ENCODE data around the gene AGGF1.

Gene AGGF1

DNA sequence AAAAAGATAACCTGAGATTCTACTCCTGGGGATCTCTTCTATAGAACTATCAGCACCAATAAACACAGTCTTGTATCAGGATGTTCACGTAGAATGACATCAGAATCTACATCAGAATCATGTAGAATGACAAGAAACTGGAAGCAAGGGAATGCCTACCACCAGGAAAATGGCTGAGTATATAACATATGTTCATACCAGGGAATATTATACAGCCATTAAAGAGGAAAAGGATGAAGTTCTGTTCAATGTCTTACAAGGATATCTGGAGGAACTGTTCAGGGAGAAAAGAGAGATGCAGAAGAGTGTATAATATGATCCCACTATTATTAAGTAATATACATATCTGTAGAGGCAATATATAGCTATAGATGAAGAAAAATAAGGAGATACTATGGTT, 52.1 kb downstream of the AGGF1 start:
- TF ChIP-seq, protein P1, sequence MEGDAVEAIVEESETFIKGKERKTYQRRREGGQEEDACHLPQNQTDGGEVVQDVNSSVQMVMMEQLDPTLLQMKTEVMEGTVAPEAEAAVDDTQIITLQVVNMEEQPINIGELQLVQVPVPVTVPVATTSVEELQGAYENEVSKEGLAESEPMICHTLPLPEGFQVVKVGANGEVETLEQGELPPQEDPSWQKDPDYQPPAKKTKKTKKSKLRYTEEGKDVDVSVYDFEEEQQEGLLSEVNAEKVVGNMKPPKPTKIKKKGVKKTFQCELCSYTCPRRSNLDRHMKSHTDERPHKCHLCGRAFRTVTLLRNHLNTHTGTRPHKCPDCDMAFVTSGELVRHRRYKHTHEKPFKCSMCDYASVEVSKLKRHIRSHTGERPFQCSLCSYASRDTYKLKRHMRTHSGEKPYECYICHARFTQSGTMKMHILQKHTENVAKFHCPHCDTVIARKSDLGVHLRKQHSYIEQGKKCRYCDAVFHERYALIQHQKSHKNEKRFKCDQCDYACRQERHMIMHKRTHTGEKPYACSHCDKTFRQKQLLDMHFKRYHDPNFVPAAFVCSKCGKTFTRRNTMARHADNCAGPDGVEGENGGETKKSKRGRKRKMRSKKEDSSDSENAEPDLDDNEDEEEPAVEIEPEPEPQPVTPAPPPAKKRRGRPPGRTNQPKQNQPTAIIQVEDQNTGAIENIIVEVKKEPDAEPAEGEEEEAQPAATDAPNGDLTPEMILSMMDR (conservative IDR thresholded peaks at IDR 0.05; ENCODE audit: low read depth, low read length): no peak
- no peaks in the 10 kb centered on the region for H3K79me2 ChIP-seq (ENCODE audit: insufficient read depth, low read depth)
- H3K4me2 ChIP-seq: no peak overlapping the region

DNA sequence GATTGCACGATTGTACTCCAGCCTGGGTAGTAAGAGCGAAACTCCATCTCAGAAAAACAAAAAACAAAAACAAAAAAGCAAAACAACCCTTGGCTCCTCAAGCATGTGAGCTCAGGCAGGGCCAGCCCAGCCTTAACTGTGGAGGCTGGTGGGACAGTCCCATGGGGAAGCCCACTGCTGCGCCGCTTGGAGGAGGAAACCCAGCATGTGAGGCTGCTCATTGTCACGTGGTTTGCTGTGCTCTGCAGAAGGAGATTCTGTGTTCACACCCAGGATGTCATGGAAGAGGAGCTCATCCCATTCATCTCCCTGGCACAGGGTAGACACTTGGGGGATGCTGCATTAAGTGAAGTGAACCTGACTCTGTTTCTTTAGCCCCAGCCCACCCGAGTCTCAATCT, 52.9 kb downstream of the AGGF1 start:
- Histone ChIP-seq H3K9ac (no peak overlapping the region), H3K27me3 (ENCODE audit: insufficient read depth, low read depth) (no peaks in the 10 kb centered on the region), H4K20me1 (ENCODE audit: insufficient read depth) (no peaks in the 10 kb centered on the region), H3K79me2 (ENCODE audit: insufficient read depth, low read depth) (no peaks in the 10 kb centered on the region), H3K36me3 (ENCODE audit: insufficient read depth) (no peaks in the 10 kb centered on the region), H3K27ac (no peak overlapping the region), H2AFZ (ENCODE audit: low read depth) (no peak overlapping the region), H3K4me2 (no peak overlapping the region), H3K4me1 (ENCODE audit: low read depth, poor library complexity, severe bottlenecking) (peaks cover 19% of the 10 kb centered on the region), H3K4me3 (IDR thresholded peaks at IDR 0.05; ENCODE audit: insufficient read depth, low read depth, low read length) (no peak overlapping the region)
- TF ChIP-seq, protein P1 (conservative IDR thresholded peaks at IDR 0.05; ENCODE audit: low read depth, low read length): no peak

More for the DNA sequence above, 52.1 kb downstream of the AGGF1 start:
- Histone ChIP-seq H3K27me3 (ENCODE audit: insufficient read depth, low read depth) (no peaks in the 10 kb centered on the region), H3K4me3 (IDR thresholded peaks at IDR 0.05; ENCODE audit: insufficient read depth, low read depth, low read length) (no peak overlapping the region), H2AFZ (ENCODE audit: low read depth) (no peak overlapping the region), H3K36me3 (ENCODE audit: insufficient read depth) (no peaks in the 10 kb centered on the region), H3K9ac (no peak overlapping the region), H3K4me1 (ENCODE audit: low read depth, poor library complexity, severe bottlenecking) (peaks cover 12% of the 10 kb centered on the region), H3K27ac (no peak overlapping the region), H4K20me1 (ENCODE audit: insufficient read depth) (no peaks in the 10 kb centered on the region)

DNA sequence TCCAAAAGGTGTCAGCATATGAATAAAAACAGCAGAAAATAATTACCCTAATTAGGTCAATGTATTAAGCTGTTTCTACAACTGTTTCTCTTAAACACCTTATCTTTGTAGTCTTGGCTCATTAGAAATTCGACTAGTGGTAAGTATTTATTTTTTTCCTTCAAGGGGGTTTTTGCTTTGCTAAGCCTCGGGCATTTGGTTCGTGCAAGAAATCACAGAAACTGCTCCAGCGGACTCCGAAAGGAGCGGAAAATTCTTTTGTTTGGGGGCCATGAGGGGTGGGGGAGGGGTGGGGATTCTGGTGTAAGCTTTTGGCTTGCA, 56.1 kb downstream of the AGGF1 start:
- H3K27ac ChIP-seq: peak overlapping the region; percentile 91
- no peaks in the 10 kb centered on the region for H3K36me3 ChIP-seq (ENCODE audit: insufficient read depth)
- TF ChIP-seq, protein P1 (conservative IDR thresholded peaks at IDR 0.05; ENCODE audit: low read depth, low read length): no peak; the same call in 1 of the 2 replicates
- H3K4me1 ChIP-seq (ENCODE audit: low read depth, poor library complexity, severe bottlenecking): peaks cover 19% of the 10 kb centered on the region
- peak overlapping the region; percentile 94 for H3K9ac ChIP-seq
- no peaks in the 10 kb centered on the region for H3K27me3 ChIP-seq (ENCODE audit: insufficient read depth, low read depth)
- peak overlapping the region; percentile 98 for H2AFZ ChIP-seq (ENCODE audit: low read depth)
- no peaks in the 10 kb centered on the region for H3K79me2 ChIP-seq (ENCODE audit: insufficient read depth, low read depth)
- peak overlapping the region; percentile 64 for H3K4me2 ChIP-seq
- peak overlapping the region; percentile 44 for H3K4me3 ChIP-seq (IDR thresholded peaks at IDR 0.05; ENCODE audit: insufficient read depth, low read depth, low read length)
- H4K20me1 ChIP-seq (ENCODE audit: insufficient read depth): no peaks in the 10 kb centered on the region

DNA sequence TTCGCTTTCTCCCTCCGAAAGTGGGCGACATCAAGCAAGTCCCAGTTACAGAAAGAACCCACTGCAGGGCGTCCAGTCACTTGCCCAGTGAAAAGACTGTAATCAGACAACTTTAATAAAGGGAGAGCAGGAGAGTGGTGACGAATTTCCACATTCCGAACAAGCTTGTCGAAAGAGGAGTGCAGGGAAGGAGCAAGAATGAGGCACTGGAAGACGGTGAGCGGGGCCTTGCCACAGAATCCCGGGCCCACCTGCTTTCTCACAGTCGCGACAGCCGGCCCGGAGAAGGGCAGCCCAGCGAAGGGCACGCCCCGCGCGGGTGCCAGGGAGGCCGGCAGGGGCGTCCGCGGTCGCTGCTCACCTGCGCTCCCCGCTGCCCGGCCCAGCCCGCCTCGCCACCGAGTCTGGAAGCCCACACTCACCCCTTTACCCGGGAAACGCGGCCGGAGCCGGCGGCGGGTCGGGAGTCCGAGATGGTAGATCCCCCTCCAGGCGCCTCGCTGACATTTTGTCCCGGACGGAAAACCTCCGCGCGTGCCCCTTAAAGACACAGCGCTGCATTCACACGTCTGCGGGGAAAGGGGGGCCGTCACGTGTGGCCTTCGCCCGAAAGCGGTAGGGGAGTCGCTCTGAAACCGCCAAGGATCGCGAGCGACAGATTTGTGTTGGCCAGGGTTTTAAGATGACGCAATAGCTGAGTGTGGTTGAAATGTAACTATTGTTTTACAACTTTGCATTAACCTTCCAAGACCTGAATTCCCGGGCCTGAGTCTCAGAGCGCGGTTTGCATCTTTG, 56.7 kb downstream of the AGGF1 start, which contains the start of gene ZBED3:
TSS of gene ZBED3 (minus strand) at position 597 of the 795 bp plus-strand sequence. CDS start 9,407 bp downstream, outside the sequence.
- Histone ChIP-seq H3K27me3 (ENCODE audit: insufficient read depth, low read depth) (no peaks in the 10 kb centered on the region), H3K27ac (peak within 1 kb of the TSS; percentile 91), H3K4me1 (ENCODE audit: low read depth, poor library complexity, severe bottlenecking) (peaks cover 19% of the 10 kb centered on the region), H3K79me2 (ENCODE audit: insufficient read depth, low read depth) (no peaks in the 10 kb centered on the region), H2AFZ (ENCODE audit: low read depth) (peak within 1 kb of the TSS; percentile 98), H4K20me1 (ENCODE audit: insufficient read depth) (no peaks in the 10 kb centered on the region), H3K4me2 (peak within 1 kb of the TSS; percentile 64), H3K9ac (peak within 1 kb of the TSS; percentile 94), H3K4me3 (IDR thresholded peaks at IDR 0.05; ENCODE audit: insufficient read depth, low read depth, low read length) (peak within 1 kb of the TSS; percentile 44), H3K36me3 (ENCODE audit: insufficient read depth) (no peaks in the 10 kb centered on the region)
- TF ChIP-seq, protein P1 (conservative IDR thresholded peaks at IDR 0.05; ENCODE audit: low read depth, low read length): peak; percentile 31; the same call in 1 of the 2 replicates
